Measurements from ENCODE around the gene DNAH6. TPM values are rescaled to one million over a fixed set of nuclear protein-coding genes. Genes with fewer than 3 reads are reported as not detected.

The DNAH6 gene
- total RNA-seq, 1 experiment from 2014 or later: 0.39 TPM

- Mint-ChIP-seq H3K4me3 (no peak overlapping the region), H3K9me3 (no peaks in the 10 kb centered on the region), H3K27me3 (ENCODE audit: low read depth) (peaks cover 6% of the 10 kb centered on the region), H3K4me1 (no peaks in the 10 kb centered on the region), H3K36me3 (no peaks in the 10 kb centered on the region), H3K27ac (no peak overlapping the region)
- CTCF ChIA-PET: no interaction called here
- DNase-seq (ENCODE audit: low spot score): no peak
- TF ChIP-seq CTCF (IDR thresholded peaks at IDR 0.05) (no peak), ZNF121 (CRISPR knock-in tag; IDR thresholded peaks at IDR 0.05) (no peak), IRF1 (CRISPR knock-in tag; IDR thresholded peaks at IDR 0.05) (no peak), ZNF263 (CRISPR knock-in tag; IDR thresholded peaks at IDR 0.05; ENCODE audit: low read depth) (no peak), ZNF671 (CRISPR knock-in tag; IDR thresholded peaks at IDR 0.05) (no peak), SOX15 (CRISPR knock-in tag; IDR thresholded peaks at IDR 0.05) (no peak), ZNF416 (CRISPR knock-in tag; IDR thresholded peaks at IDR 0.05) (no peak), ZMAT4 (CRISPR knock-in tag; IDR thresholded peaks at IDR 0.05) (no peak), NR3C1 (CRISPR knock-in tag; conservative IDR thresholded peaks at IDR 0.05; ENCODE audit: low read depth) (no peak), FOXP1 (CRISPR knock-in tag; IDR thresholded peaks at IDR 0.05; ENCODE audit: borderline replicate concordance) (no peak), STAT6 (CRISPR knock-in tag; conservative IDR thresholded peaks at IDR 0.05; ENCODE audit: low read depth) (no peak), EMX1 (CRISPR knock-in tag; IDR thresholded peaks at IDR 0.05) (no peak)
- ATAC-seq: no peak
- POLR2A ChIA-PET: no interaction called here
Measured at GRCh38 chr2:84676295-84676694, 160.0 kb downstream of the DNAH6 start.

- Mint-ChIP-seq H3K36me3 (no peaks in the 10 kb centered on the region), H3K9me3 (no peaks in the 10 kb centered on the region), H3K27ac (no peak overlapping the region), H3K4me3 (no peak overlapping the region), H3K4me1 (no peaks in the 10 kb centered on the region), H3K27me3 (ENCODE audit: low read depth) (peaks cover 6% of the 10 kb centered on the region)
- ATAC-seq (no peak), DNase-seq (ENCODE audit: low spot score) (no peak)
- ChIA-PET CTCF (no interaction called here), POLR2A (no interaction called here)
- TF ChIP-seq TEAD4 (CRISPR knock-in tag; IDR thresholded peaks at IDR 0.05): no peak
- no peak for TF ChIP-seq NR2C2 (CRISPR knock-in tag; IDR thresholded peaks at IDR 0.05)
- TF ChIP-seq PRDM15 (CRISPR knock-in tag; IDR thresholded peaks at IDR 0.05): no peak
- no peak for TF ChIP-seq PRRX2 (CRISPR knock-in tag; IDR thresholded peaks at IDR 0.05)
- TF ChIP-seq STAT6 (CRISPR knock-in tag; conservative IDR thresholded peaks at IDR 0.05; ENCODE audit: low read depth): no peak
- TF ChIP-seq E2F4 (CRISPR knock-in tag; IDR thresholded peaks at IDR 0.05; ENCODE audit: borderline replicate concordance, low read depth): no peak
- TF ChIP-seq ZMAT4 (CRISPR knock-in tag; IDR thresholded peaks at IDR 0.05): no peak
- TF ChIP-seq ATF1 (CRISPR knock-in tag; IDR thresholded peaks at IDR 0.05): no peak
- no peak for TF ChIP-seq FOXP4 (CRISPR knock-in tag; IDR thresholded peaks at IDR 0.05)
Measured at GRCh38 chr2:84678214-84678613, 161.9 kb downstream of the DNAH6 start.

All from WTC11 (cell line).